COR-L47 (cell line): ENCODE results near the gene SYNDIG1.

Experiments used
- DNase-seq: peaks from one replicate; lab custom pipeline; 2025; lab: John Stamatoyannopoulos, UW

SYNDIG1 gene

GRCh38 chr20:24469116-24469893, at the start of gene SYNDIG1:
Gene SYNDIG1, plus strand, starts transcription at chr20:24469629. Its CDS starts 73,469 bp downstream, at chr20:24543098.
- peak; percentile 65 for DNase-seq

GRCh38 chr20:24419786-24420185, 49.6 kb upstream of the SYNDIG1 start:
- DNase-seq, result no peak

- DNase-seq, result no peak
These were observed 48.9 kb upstream of the SYNDIG1 start for GRCh38 chr20:24420567-24420966.

DNA sequence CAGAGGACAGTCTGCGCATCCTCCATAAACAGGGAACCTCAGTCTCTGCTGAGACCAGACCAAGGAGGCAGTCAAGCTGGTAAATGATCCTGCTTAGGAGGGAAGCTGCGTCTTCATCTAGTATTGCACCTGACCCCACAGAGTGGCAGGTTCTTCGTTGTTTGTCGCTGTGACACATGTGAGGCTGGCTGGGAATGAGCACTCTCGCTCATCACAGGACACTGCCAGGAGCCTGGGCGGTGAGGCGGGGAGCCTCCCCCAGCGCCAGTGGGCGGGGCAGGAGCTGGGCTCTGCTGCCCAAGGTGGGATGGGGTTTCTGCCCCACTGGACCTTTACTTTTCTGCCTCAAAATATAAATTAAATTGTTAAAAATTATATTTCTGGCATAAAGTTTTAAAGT, 48.4 kb upstream of the SYNDIG1 start:
- no peak for DNase-seq

DNA sequence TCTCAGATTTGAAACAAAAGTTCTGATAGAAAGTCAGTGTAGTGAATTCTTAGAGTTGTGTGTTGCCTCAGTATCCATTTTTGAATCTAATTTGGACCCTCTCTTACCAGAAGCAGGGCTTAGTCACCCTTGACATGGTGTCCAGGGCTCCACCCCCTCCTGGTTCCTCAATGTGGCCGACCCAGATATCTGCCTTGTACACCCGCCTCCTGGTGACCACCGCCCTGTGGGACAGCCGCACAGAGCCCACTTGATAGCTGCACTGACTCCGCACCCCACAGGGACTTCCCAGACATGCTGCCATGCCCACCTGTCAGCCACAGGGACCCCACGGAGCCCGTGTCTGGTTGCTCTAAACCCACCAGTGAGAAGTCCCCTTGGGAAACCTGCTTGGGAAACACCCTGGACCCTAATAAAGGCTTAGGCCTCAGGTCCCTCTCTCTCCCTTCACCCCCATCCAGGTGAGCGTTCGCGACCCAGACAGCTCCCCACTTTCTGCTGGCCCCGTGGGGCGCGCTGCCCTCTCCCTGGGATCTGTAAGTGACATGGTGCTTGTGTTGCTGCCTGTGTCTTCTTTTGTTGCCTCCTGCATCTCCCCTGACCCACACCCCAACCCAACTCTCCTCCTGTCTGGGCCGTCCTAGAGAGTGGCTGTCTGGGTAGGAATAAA, 47.2 kb upstream of the SYNDIG1 start:
- DNase-seq, result no peak

DNA sequence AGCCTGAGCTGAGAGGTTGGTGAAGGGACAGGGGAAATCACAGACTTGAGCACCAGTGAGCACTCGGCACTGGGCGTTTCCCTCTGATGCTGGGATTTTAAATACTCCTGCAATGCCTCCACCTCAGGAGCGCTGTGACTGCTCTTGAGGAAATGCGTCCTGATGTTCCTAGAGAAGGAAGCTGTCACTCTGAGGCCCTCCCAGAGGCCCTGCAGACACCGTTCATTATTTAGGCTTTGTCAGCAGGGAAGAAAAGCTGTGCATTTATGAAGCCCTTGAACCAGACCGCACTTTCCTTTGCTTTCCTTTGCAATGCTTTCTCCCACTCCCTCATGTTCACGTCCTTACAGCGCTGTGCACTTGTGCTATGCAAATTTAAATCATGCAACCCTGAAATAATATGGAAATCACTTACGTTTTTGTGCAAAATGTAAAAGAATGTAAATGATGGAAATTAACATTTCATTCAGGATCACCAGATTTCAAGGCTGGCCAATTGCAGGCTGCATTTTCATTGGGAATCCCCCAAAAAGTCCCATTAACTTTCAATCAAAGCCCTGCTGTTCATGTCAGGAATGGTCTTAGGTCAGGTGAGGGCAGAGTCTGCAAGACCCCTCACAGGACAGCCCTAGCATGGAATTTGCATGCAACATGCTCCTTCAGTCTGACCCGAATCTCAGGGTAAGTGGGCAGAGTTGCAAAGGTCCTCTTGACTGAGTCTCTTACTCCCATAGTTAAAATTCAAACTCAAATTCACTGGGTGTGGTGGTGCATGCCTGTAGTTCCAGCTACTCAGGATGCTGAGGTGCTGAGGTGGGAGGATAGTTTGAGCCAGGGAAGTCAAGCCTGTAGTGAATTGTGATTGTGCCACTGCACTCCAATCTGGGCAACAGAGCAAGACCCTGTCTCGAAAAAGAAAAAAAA, 45.8 kb upstream of the SYNDIG1 start:
- DNase-seq, result no peak

GRCh38 chr20:24425523-24426135, 43.8 kb upstream of the SYNDIG1 start:
- DNase-seq, result no peak

GRCh38 chr20:24431279-24432045, 38.0 kb upstream of the SYNDIG1 start:
- no peak for DNase-seq

DNA sequence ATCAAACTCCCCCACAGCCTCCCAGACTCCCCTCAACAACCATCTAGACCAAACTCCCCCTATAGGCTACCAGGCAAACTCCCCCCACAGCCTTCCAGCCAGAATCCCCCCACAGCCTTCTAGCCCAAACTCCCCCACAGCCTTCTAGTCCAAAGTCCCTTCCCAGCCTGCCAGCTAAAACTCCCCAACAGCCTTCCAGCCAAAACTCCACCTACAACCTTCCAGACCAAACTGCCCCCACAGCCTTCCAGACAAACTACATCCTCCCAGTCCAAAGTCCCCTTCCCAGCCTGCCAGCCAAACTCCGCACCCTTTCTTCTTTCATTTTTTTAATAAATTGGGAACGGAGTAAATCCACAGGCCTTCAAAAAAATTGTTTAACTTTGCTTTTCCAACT, 37.4 kb upstream of the SYNDIG1 start:
- no peak for DNase-seq

DNA sequence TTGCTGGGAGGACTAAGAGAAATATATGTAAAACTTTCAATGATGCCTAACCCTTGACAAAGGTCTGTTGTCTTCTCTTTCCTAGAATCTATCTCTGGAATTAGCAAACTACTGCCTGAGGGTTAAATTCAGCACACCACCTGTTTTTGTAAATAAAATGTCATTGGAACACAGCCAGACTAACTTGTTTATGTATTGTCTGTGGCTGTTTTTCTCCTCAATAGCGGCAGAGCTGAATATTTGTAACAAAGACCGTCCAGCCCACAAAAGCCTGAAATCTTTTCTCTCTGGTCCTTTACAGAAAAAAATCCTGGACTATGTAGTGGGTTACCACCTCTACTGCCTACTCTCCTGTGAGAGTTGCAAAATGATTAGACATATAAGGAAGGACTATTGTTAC, 33.3 kb upstream of the SYNDIG1 start:
- peak; percentile 15 for DNase-seq

DNA sequence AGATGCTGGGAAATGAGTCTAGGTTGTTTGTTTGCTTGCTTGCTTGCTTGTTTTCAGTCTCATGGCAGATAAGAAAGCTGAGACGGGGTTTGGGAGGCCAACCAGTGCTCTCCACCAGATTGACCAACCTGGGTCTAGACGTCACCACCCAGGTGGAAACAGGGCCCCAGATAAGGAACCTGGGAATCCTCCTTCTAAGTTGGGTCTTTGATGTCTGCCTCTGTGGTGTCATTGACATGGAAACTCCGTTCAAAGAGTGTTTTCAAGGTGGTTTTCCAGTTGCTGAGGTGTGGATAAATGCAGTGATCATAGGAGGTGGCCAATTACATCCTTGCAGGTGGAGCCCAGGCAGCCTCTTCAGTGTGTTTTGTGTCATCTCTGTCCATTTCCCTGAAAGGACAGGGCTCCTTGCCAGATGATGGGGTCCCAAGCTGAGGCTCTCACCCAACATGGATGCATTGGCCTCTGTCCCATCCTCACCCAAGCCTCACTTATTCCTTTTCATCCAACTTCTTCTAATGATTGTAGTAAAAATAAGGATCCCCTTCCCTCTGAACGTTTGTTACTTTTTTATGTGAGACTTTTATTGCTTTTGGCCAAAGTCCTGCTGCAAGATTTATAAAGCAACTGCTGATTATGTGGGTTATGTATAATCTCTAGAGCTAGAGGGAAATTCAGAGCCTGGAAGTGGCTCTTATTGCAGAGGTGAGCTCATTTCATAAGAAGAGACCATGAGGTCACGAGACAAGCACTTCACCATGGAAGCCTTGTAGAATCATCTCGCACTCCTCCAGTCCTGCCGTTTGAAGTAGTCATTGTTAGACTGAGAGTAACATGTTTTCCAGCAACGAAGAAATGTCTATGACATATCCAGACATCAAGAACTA, 32.0 kb upstream of the SYNDIG1 start:
- no peak for DNase-seq

DNA sequence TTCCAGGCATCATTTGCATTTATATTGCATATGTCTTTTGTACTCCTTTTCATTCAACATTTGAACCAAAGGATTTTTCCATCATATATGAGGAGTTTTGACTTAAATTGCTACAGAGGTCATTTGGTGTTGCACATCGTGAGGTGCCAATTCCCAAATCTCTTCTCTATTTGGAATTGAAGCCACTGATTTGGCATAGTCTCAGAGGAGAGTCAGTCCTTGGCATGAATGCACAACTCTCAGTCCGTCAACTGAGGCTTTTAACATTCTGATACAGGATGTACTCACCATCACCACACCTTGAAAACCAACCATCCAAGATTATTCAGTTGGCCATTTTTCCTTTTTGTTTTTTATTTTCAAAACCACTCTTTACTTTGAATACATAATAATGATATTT, 31.1 kb upstream of the SYNDIG1 start:
- DNase-seq, result no peak

GRCh38 chr20:24439737-24440387, 29.6 kb upstream of the SYNDIG1 start:
- DNase-seq, result no peak

DNA sequence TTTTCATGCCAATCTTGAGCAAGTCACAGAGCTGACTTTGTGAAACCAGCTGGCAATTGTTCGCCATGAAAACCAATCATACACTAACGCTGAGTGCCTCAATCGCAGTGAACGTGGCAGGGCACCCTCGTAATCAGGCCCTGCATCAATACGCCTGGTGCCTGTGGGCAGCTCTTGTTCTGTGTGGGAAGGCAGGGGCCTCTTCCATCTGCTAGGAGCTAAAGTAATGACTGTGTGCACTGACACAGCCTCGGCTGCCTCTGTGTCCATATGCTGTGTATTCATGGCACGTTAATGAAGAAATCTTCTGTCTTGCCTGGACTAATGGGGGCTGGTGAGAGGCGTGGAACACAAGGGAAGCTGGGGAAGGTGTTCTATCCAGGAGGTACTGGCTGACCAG, 27.8 kb upstream of the SYNDIG1 start:
- no peak for DNase-seq

DNA sequence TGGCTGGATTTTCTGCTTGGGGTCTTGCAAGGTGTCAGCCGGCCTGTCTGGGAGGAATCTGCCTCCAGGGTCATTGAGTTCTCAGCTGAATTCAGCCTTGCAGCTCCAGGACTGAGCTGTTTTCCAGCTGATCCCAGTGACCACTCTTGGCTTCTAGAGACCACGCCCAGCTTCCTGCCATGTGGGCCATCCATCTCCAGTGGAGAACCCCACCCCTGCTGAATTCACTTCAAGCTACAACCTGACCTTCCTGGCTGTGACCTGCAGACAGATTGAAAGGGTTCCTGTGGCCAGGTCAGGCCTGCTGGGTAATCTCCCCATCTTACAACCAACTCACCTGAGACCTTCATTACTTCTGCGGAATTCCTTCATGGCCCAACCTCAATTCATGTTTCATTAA, 26.5 kb upstream of the SYNDIG1 start:
- no peak for DNase-seq

DNA sequence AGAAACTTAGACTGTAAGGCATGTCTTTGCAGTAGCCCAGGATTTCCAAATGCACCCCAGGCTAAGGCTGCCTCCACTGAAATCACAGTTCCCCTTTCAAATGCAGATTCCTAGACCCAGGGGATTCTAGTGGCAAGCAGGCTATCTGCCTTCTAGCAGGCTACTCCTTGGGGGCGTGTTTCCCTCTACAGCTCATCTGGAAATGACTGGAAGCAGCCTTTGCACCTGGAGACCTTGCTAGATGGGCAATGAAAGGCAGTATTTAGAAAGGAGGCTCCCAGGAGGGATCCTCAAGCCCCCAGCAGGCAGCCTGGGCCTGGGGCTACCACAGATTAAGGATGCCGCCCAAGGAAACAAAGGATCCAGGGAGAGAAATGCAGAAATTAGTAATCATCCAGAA, 26.0 kb upstream of the SYNDIG1 start:
- DNase-seq, result peak; percentile 16

DNA sequence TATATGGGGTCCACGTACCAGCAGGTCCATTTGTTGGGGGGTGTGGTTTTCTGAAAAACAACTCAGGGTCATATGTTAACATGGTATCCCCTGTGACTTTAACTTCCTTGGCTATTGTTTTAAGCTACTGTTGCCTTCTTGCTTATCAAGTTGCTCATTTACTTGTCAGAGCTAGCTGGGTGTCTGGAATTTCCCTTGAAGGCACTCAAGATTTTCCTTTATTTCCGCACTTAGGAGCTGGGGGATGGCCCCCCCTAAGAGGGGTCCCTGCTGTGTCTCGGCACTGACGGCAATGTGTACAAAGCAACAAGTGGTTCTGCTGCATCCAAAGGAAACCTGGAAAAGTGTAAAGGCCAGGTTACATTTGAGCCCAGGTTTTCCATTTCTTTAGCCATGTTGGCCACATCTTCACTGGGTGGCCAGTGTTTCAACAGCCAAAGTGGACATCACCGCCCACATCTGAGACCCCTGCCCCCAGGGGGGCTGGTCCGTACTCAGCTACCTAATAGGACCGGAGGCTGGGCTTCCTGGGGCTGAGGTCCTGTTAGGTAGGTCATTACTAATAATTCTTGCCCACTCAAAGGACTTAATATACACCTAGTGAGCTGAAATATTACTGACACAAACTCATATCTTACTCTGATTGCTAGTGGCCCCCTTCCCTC, 24.8 kb upstream of the SYNDIG1 start:
- DNase-seq, result no peak

DNA sequence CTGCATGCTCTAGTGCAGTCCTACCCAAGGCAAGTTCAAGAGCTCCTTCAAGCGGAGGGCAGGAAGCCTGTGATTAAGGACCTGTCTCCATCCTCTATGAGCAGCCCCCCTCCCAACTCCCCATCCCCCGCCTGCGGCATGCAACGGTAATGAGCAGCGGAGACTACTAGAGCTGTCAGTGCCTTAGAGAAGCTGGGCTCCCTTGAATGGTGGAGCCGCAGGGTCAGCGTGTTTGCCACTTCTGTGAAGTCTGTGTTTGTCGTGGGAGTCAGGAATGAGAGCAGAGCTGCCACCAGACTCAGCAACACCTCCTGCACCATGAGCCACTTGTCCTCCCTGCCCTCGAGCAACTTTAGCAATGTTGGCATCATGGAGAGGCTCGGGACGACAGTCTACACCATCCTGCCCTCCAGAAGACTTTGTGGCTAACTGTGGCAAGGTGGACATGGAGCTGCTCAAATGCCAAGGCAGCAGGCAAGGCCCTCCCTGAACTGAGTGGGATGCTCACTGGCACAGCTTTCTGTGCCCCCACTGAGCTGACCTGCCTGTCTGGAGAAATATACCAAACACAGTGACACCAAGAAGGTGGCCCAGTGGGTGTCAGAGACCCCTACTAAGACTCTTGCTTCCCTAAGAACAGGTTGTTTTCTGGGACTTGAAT, 23.8 kb upstream of the SYNDIG1 start:
- no peak for DNase-seq

GRCh38 chr20:24446811-24447210, 22.6 kb upstream of the SYNDIG1 start:
- DNase-seq, result no peak
